HCT116 (cell line): Measurements from ENCODE around the gene SIRT6.
"Not testable (repeated sequence)": the region's sequence is repeated elsewhere in the genome, so short reads cannot be mapped to it uniquely, and the experiment has no call there.

ENCODE experiments used
- CTCF ChIP-seq, 3 experiments: fragments of 200-600 bp in 1 of 3; sonication (generic) in 1 of 3; IDR thresholded peaks in 2 of 3; conservative IDR thresholded peaks in 1 of 3; 2 replicates each; pipeline ENCODE4 v1.5.1; 2012 to 2017; ENCODE audit warnings: low read depth in 2 of 3, low read length in 2 of 3, antibody characterized with exemption in 1 of 3, borderline replicate concordance in 1 of 3, control low read depth in 1 of 3, mild to moderate bottlenecking in 1 of 3, mixed read lengths in 1 of 3, mixed run types in 1 of 3, moderate library complexity in 1 of 3; ENCODE audit not compliant: insufficient read depth in 1 of 3
- MAX ChIP-seq: IDR thresholded peaks from 2 replicates; pipeline ENCODE4 v1.6.1; 2012
- POLR2A ChIP-seq: IDR thresholded peaks from 2 replicates; pipeline ENCODE4 v1.7.0; 2011; ENCODE audit warnings: borderline replicate concordance; ENCODE audit not compliant: insufficient read depth, insufficient read length; ENCODE audit errors: extremely low read depth
- POLR2AphosphoS5 ChIP-seq: IDR thresholded peaks from 2 replicates; pipeline ENCODE4 v1.6.1; 2011; ENCODE audit warnings: mild to moderate bottlenecking, low read depth, low read length, moderate library complexity

DNA sequence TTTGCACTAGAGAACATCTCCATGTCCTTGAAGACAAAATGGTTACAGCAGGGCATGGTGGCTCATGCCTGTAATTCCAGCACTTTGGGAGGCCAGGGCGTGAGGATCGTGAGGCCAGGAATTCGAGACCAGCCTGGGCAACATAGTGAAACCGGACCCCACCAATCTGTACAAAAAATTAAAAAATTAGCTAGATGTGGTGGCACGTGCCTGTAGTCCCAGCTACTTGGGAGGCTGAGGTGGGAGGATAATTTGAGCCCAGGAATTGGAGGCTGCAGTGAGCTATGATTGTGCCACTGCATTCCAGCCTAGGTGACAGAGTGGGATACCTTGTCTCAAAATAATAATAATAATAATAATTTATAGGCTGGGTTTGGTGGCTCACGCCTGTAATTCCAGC, 47.9 kb upstream of the SIRT6 start:
- TF ChIP-seq CTCF (IDR thresholded peaks at IDR 0.05 in 2 of 3, conservative IDR thresholded peaks at IDR 0.05 in 1 of 3; ENCODE audit: borderline replicate concordance in 1 of 3, insufficient read depth in 1 of 3, low read depth in 2 of 3, low read length in 2 of 3); POLR2AphosphoS5; POLR2A; MAX: not testable (repeated sequence)
